GM21619 (cell line): ENCODE results near the gene RPL31.

Experiments used
- ATAC-seq: cut with Tn5 transposase; IDR thresholded peaks from one replicate; pipeline ENCODE4 v1.9.1; 2021; ENCODE audit not compliant: unreplicated experiment

RPL31 gene

GRCh38 chr2:101001691-101002561 lies at the start of gene RPL31:
Gene RPL31 (plus strand): TSS chr2:101002289. CDS start chr2:101002702, 413 bp downstream.
- peak; percentile 97 for ATAC-seq

DNA sequence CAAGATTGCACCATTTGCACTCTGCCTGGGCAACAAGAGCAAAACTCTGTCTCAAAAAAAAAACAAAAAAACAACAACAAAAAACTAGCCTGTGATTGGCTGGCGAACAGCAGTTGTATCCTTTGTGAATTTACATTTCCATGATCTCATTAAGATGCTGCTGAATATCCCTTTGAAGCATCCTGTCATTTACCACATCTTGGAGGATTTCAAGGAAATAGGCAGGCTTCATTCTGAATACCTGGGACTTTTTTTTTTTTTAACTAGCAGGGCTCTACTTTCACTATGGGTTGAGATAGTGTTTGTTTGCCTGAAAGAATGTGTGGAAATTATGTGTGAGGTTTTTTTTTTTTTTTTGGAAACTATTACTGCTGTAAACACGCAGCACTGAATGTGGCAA lies 49.6 kb upstream of the RPL31 start:
- ATAC-seq = no peak

GRCh38 chr2:100953406-100954043 lies 48.6 kb upstream of the RPL31 start:
- ATAC-seq = no peak

GRCh38 chr2:100954044-100954420 lies 48.1 kb upstream of the RPL31 start:
- no peak for ATAC-seq

DNA sequence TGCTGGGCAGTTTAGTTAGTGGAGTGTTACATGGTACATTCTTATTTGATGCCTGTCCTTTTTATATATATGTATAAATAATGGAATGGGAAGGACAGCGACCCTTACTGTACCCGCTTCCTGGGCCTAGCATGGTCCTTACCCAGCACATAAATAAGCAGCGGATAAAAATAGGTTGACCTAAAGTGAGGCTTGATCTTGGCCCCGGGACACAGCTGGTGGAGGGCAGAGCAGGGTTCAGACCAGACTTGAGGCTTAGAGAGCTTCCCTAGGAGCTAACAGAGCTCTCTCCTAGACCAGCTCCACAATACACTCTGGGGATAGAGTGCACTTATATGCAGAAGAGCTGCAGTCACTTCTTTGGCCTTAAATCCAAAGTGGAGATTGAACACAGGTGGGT lies 46.9 kb upstream of the RPL31 start:
- ATAC-seq = no peak

DNA sequence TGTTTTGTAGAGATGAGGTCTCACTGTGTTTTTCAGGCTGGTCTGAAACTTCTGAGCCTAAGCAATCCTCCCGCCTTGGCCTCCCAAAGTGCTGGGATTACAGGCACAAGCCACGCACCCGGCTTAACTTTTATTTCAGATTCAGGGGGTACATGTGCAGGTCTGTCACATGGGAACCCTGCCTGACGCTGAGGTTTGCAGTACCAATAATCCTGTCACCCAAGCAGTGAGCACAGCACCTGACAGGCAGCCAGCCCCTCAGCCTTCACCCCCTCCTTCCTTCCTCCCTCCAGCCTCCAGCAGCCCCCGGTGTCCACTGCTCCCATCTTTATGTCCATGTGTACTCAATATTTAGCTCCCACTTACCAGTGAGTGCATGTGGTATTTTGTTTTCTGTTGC lies 46.0 kb upstream of the RPL31 start:
- no peak for ATAC-seq

DNA sequence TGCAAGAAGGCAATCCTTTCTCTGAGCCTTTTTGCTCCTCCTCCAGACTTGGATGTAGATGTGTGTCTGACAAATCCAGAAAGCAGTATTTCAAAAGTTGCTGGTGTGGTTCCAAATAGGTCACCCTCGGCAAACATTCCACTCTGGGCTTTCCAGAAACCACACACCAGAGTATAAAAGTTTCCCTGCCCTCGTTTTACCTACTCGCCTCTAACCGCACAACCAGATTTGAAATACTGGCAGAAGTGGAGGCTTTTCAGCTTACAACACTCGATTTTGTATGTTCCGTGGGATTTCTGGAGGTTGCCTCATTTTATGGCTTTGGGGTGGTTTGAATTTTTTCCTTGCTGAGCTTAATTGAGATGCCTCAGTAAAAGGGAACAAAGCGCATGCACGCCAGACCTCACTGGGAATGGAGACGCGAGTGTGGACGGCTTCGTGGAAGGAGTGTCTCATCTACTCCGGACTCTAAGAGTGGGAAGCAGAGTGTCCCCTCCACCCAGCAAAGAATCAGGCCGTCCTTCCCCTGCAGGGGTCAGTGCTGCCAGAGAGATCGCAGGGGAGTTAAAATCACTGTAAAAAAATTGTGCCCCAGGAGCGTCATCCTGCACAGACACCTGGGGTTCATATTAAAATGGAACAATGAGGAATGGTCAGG lies 44.0 kb upstream of the RPL31 start:
- ATAC-seq = no peak

DNA sequence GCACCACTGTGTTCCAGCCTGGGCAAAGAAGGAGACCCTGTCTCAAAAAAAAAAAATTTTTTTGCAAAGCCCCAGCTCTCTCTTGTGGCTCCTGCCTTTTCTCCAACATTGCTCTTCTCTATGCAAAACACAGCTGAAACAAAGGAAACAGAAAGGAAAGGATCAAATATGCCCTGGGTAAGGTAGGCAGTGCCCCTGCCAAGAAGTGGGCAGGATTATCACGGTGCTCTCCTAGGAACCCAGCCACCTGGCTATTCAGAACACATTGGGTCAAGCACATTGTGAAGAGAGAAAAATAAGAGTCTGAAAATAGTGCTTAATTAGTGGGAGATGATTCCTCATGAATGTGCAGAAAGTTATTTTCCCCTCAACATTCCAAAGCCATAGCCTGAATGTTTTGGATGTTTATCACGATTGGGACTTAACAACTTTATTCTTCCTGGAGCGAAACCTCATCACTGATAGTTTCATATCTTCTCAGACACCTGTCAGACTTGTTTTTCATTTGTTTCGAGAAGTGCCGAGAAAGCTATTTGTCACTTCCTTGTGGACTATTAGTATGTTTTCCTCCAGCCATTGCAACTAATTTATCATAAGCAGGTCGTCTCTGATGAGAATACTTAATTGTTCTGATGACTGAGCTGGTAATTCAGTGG lies 42.7 kb upstream of the RPL31 start:
- no peak for ATAC-seq

GRCh38 chr2:100960688-100961087 lies 41.4 kb upstream of the RPL31 start:
- no peak for ATAC-seq

DNA sequence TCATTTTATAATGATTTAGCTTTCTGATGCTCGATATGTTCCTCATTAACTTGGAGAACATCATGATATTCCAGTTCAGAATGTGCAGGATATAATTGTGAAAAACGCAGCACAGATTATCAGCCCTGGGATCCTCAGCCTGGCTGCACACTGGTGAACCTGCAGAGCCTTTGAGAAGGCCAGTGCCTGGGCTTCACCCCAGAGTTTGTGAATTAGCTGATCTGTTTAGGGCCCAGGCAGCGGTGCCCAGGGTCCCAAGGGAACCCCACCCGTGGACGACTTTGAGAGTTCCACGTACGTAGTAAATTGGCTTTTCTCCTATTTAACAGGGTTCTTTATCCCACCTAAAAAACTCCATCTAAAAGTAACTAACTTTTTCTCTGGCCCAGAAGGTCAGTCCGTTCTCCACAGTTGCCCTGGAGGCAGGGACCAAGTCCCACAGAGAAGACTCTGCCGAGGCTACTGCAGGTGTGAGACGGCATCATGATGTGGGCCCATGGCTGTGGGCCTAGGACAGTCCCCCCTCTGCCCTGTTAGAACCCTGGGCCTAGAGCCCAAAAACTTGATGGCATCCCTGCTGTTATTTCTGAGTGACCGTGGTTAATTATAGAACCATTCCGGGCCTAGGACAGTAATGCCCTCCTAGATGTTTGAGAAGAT lies 39.6 kb upstream of the RPL31 start:
- no peak for ATAC-seq

DNA sequence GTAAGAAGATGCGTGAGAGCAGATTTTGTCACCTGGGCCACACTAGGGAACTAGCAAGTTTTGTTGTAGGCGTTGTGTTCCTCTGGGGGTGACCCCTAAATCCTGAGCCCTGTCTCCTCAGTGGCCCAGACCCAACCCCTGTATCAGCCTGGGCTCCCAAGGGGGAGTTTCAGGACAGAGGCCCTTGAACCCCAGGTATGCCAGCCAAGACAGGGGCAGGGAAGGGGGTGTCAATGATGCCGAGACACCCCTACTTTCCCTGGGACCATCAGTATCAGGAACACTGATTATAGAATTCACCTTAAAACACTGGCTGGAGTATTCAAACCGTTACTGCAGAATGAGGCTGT lies 39.1 kb upstream of the RPL31 start:
- no peak for ATAC-seq

DNA sequence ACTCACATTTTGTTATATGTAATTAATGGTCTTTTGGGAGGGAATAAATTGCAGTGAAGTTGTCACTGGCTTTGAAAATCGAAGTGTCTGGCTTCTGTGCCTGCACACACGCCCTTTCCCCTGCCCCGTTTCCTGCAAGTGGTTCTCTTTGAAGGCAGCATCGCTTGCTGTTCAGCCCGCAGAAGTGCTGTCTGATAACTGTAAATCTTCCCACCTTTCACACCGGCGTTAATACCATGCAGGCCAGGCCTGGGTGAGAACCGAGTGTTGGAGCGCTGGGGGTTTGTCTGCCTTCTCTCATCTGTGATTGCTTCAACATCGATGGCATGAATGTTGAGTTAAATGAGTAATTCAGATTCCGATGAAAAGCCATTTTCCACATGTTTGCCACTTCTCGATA lies 37.9 kb upstream of the RPL31 start:
- no peak for ATAC-seq

GRCh38 chr2:100964681-100965169 lies 37.4 kb upstream of the RPL31 start:
- no peak for ATAC-seq

DNA sequence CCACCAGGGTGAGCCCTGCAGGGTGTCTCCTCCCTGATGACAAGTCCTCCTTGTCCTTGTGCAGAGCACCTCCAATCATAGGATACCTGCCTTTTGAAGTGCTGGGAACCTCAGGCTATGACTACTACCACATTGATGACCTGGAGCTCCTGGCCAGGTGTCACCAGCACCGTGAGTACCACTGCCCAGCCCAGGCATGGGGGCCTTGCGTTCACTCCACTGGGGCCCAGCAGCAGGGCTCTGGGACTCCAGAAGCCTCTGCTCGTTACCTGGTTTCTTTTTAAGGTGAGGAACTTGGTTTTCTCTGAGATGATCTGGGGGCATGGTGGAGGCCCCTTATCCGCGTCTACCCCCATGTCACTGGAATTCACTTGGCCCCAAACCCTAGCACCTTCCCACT lies 36.5 kb upstream of the RPL31 start:
- no peak for ATAC-seq

GRCh38 chr2:100967716-100968115 lies 34.4 kb upstream of the RPL31 start:
- ATAC-seq = no peak

DNA sequence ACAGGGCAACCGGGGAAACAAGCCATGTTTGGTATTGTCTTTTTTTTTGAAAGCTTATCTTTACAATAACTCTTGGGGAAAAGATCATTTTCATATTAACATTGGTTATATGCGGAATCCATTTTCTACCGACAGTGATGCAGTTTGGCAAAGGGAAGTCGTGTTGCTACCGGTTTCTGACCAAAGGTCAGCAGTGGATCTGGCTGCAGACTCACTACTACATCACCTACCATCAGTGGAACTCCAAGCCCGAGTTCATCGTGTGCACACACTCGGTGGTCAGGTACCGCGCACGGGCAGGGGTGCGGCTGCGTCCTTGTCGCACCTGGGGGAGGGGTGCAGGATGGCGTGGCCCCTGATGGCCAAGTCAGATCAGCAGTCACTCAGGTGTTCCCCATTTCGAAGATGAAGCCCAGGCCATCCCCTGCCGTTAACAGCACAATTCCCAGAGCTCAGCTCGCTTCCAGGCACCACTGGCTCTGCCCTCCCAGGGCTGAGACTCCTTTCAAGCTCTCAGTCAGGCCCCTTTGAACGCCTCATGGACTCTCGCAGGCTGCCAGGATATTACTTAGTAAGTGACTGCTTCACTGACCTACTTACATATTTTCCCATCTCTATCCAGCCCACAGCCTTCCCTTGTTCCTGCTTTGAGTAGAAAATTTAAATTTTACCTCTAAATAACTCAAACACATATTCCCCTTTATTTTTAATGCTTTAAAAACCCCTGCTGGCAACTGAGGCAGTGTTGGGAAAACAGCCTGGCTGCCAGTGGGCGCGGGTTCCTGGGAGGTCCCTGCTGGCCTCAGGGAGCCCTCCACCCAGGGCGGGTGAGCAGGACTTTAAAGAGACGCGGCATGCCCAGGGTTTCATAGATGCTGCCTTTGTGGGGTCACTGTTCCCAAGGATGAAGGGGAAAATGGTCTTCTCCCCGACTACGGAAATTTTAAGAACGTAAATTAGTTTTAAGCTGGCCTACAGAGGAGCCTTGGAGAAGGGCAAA lies 33.6 kb upstream of the RPL31 start:
- no peak for ATAC-seq

- ATAC-seq = no peak
Measured at GRCh38 chr2:100969998-100970397, 32.1 kb upstream of the RPL31 start.

GRCh38 chr2:100971221-100971620 lies 30.9 kb upstream of the RPL31 start:
- no peak for ATAC-seq

- ATAC-seq = no peak
Measured at GRCh38 chr2:100972452-100972851, 29.6 kb upstream of the RPL31 start.
